WTC11 (cell line): Measurements from ENCODE around the gene TAF3.

Source experiments
- ATF2 ChIP-seq: sonication (generic); formaldehyde crosslinking; IDR thresholded peaks from 2 replicates; pipeline ENCODE4 v1.8.1; 2022; ENCODE audit warnings: low read depth, missing genetic modification reagents, borderline replicate concordance
- CREB1 ChIP-seq: sonication (generic); formaldehyde crosslinking; IDR thresholded peaks from 2 replicates; pipeline ENCODE4 v1.8.0; 2023; ENCODE audit warnings: mild to moderate bottlenecking, missing genetic modification reagents
- CTCF ChIP-seq: fragments of 200-600 bp; IDR thresholded peaks from 2 replicates; pipeline ENCODE4 v1.8.0; 2022; ENCODE audit warnings: antibody characterized with exemption
- E2F1 ChIP-seq: sonication (generic); formaldehyde crosslinking; IDR thresholded peaks from 2 replicates; pipeline ENCODE4 v1.8.0; 2022; ENCODE audit warnings: mild to moderate bottlenecking, missing genetic modification reagents
- MAX ChIP-seq: sonication (generic); formaldehyde crosslinking; IDR thresholded peaks from 2 replicates; pipeline ENCODE4 v1.8.0; 2022; ENCODE audit warnings: mild to moderate bottlenecking, missing genetic modification reagents
- MLX ChIP-seq: sonication (generic); formaldehyde crosslinking; IDR thresholded peaks from 2 replicates; pipeline ENCODE4 v1.8.1; 2023; ENCODE audit warnings: mild to moderate bottlenecking, missing genetic modification reagents, moderate library complexity
- NR3C1 ChIP-seq: sonication (generic); formaldehyde crosslinking; conservative IDR thresholded peaks from 2 replicates; pipeline ENCODE4 v1.8.1; 2023; ENCODE audit warnings: low read depth, mild to moderate bottlenecking, missing genetic modification reagents
- PRDM15 ChIP-seq: sonication (generic); formaldehyde crosslinking; IDR thresholded peaks from 2 replicates; pipeline ENCODE4 v1.8.0; 2022; ENCODE audit warnings: missing genetic modification reagents
- TCF7 ChIP-seq: sonication (generic); formaldehyde crosslinking; IDR thresholded peaks from 2 replicates; pipeline ENCODE4 v1.8.0; 2022; ENCODE audit warnings: mild to moderate bottlenecking, low read depth, missing genetic modification reagents, moderate library complexity

- TF ChIP-seq ATF2 (CRISPR knock-in tag) (no peak), NR3C1 (CRISPR knock-in tag) (no peak), TCF7 (CRISPR knock-in tag) (no peak), MLX (no peak), CTCF (no peak), E2F1 (CRISPR knock-in tag) (no peak), PRDM15 (CRISPR knock-in tag) (no peak), CREB1 (CRISPR knock-in tag) (no peak), MAX (CRISPR knock-in tag) (no peak)
These were observed 13.6 kb upstream of the TAF3 start for GRCh38 chr10:7804741-7805140.
